Nephron progenitor cell (in vitro differentiated cells): ENCODE data around the gene YIF1A.
"Not testable (repeated sequence)": the region's sequence is repeated elsewhere in the genome, so short reads cannot be mapped to it uniquely, and the experiment has no call there.

Experiments
- DNase-seq: peaks from one replicate; pipeline ENCODE4 v3.0.0; 2021
- H3K27ac Mint-ChIP-seq: 2 replicates; pipeline ENCODE4 v1.8.0; 2021; ENCODE audit warnings: mild to moderate bottlenecking, moderate library complexity, mixed read lengths
- H3K27me3 Mint-ChIP-seq: 2 replicates; pipeline ENCODE4 v1.8.0; 2021; ENCODE audit warnings: mild to moderate bottlenecking, low read depth, mixed read lengths; ENCODE audit not compliant: poor library complexity
- H3K36me3 Mint-ChIP-seq: 2 replicates; pipeline ENCODE4 v1.8.0; 2021; ENCODE audit warnings: low read depth, mixed read lengths
- H3K4me1 Mint-ChIP-seq: 2 replicates; pipeline ENCODE4 v1.8.0; 2021; ENCODE audit warnings: mixed read lengths
- H3K4me3 Mint-ChIP-seq: 2 replicates; pipeline ENCODE4 v1.8.0; 2021; ENCODE audit warnings: mild to moderate bottlenecking, moderate library complexity, mixed read lengths
- H3K9me3 Mint-ChIP-seq: 2 replicates; pipeline ENCODE4 v1.8.0; 2021; ENCODE audit warnings: mild to moderate bottlenecking, moderate library complexity, mixed read lengths
- CTCF ChIP-seq: fragments of 200-600 bp; sonication (generic); IDR thresholded peaks from 2 replicates; pipeline ENCODE4 v1.5.0; 2021; ENCODE audit warnings: antibody characterized with exemption

Gene YIF1A

GRCh38 chr11:66312549-66313320, 23.8 kb upstream of the YIF1A start:
- peak overlapping the region; percentile 100 for H3K27ac Mint-ChIP-seq
- no peaks in the 10 kb centered on the region for H3K36me3 Mint-ChIP-seq

GRCh38 chr11:66311965-66312548, 23.1 kb upstream of the YIF1A start:
- H3K27me3 Mint-ChIP-seq = peaks cover 19% of the 10 kb centered on the region
- TF ChIP-seq CTCF = no peak
- H3K9me3 Mint-ChIP-seq = no peaks in the 10 kb centered on the region
- H3K4me1 Mint-ChIP-seq = peaks cover 39% of the 10 kb centered on the region
- DNase-seq = peak; percentile 88
- H3K4me3 Mint-ChIP-seq = peak overlapping the region; percentile 88
- peak overlapping the region; percentile 99 for H3K27ac Mint-ChIP-seq
- no peaks in the 10 kb centered on the region for H3K36me3 Mint-ChIP-seq

More at GRCh38 chr11:66312549-66313320, 23.8 kb upstream of the YIF1A start:
- Mint-ChIP-seq H3K27me3 (peaks cover 16% of the 10 kb centered on the region), H3K9me3 (no peaks in the 10 kb centered on the region), H3K4me1 (peaks cover 46% of the 10 kb centered on the region), H3K4me3 (peak overlapping the region; percentile 88)
- TF ChIP-seq CTCF = no peak
- peak; percentile 100 for DNase-seq

GRCh38 chr11:66311470-66311964, 22.6 kb upstream of the YIF1A start:
- DNase-seq = no peak
- peak; percentile 82 for TF ChIP-seq CTCF
- Mint-ChIP-seq H3K9me3 (no peaks in the 10 kb centered on the region), H3K27ac (peak overlapping the region; percentile 99), H3K36me3 (no peaks in the 10 kb centered on the region), H3K4me1 (peaks cover 38% of the 10 kb centered on the region), H3K4me3 (peak overlapping the region; percentile 88), H3K27me3 (peaks cover 22% of the 10 kb centered on the region)

DNA sequence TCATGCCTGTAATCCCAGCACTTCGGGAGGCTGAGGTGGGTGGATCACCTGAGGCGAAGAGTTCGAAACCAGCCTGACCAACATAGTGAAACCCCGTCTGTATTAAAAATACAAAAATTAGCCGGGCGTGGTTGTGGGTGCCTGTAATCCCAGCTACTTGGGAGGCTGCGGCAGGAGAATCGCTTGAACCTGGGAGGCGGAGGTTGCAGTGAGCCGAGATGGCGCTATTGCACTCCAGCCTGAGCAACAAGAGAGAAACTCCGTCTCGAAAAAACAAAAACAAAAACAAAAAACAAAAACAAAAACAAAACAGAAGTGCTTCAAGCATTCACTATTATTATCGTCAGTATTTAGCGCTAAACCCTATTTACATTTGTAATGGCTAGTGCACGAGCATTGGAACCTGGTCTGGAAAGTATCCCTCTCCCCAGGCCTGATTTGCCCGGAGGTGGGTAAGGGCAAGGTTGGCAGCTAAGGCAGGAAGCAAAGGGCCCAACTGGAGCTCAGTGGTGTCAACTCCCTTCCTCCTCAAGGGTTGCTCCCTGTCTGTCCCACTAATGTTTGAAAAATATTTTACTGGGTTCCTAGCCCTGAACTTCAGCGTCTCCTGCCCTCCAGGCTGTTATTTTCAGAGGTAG, 22.0 kb upstream of the YIF1A start:
- H3K4me1 Mint-ChIP-seq = peaks cover 35% of the 10 kb centered on the region
- H3K36me3 Mint-ChIP-seq, H3K4me3 Mint-ChIP-seq, H3K9me3 Mint-ChIP-seq, DNase-seq, H3K27ac Mint-ChIP-seq: not testable (repeated sequence)
- peaks cover 22% of the 10 kb centered on the region for H3K27me3 Mint-ChIP-seq

DNA sequence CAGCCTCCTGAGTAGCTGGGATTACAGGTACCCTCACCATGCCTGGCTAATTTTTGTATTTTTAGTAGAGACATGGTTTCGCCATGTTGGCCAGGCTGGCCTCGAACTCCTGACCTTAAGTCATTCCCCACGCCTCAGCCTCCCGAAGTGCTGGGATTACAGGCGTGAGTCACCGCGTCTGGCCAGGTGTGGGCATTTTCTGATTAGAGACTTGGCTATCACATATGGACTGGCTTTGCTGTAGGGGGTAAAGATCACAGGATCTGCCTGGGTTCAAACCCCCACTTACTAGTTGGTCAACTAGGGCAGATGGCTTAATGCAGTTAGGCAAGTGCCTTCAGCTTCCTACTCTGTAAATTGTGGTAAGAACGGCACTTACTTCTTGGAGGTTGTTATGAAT, 21.4 kb upstream of the YIF1A start:
- peaks cover 29% of the 10 kb centered on the region for H3K4me1 Mint-ChIP-seq
- TF ChIP-seq CTCF = no peak
- no peak for DNase-seq
- H3K36me3 Mint-ChIP-seq = no peaks in the 10 kb centered on the region
- no peak overlapping the region for H3K27ac Mint-ChIP-seq
- no peaks in the 10 kb centered on the region for H3K9me3 Mint-ChIP-seq
- H3K4me3 Mint-ChIP-seq = no peak overlapping the region
- H3K27me3 Mint-ChIP-seq = peaks cover 23% of the 10 kb centered on the region

DNA sequence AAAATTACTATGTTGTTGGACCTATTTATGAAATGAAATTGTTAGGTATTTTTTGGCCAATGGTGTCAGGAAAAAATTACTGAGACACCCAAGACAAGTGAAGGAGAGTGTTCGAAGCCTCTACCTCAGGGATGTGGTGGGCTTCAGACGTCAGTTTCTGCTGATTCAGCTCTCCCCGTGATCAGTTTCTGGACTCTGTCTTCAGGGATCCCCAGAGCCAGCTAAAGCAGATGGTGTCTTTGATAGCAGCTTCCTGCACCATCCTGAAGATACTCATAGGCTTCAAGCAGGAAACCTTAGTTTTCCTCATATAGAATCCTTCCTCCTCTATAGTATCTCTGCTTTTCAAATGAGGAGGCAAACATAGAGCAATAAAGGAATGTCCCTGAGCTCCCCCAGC, 20.5 kb upstream of the YIF1A start:
- no peak for DNase-seq
- Mint-ChIP-seq H3K27ac (no peak overlapping the region), H3K4me3 (no peak overlapping the region), H3K4me1 (peaks cover 22% of the 10 kb centered on the region), H3K9me3 (no peaks in the 10 kb centered on the region), H3K27me3 (peaks cover 30% of the 10 kb centered on the region), H3K36me3 (no peaks in the 10 kb centered on the region)
- TF ChIP-seq CTCF = no peak
